GM12878 (cell line): ENCODE data around the gene COPE. TPM values are rescaled to one million over a fixed set of nuclear protein-coding genes. Genes with fewer than 3 reads are reported as not detected.

Experiments
- ATAC-seq: fragments of 200-7000 bp; cut with Tn5 transposase; 3 replicates; pipeline ENCODE4 v1.9.1; 2020; ENCODE audit warnings: mild to moderate bottlenecking, moderate library complexity
- BruUV-seq: library from RNA; stranded (reverse); fragments of 400-500 nt; replicated peaks from 2 replicates; lab custom pipeline; 2021; lab: Mats Ljungman, UMichigan
- CTCF ChIA-PET: fragments of 300-600 bp; sonication (Branson Sonifier 250); formaldehyde crosslinking; extraction: SDS; loops from one replicate; lab custom pipeline; 2021; ENCODE audit warnings: inconsistent platforms; lab: Yijun Ruan, JAX
- POLR2A ChIA-PET: fragments of 350-600 bp; formaldehyde crosslinking; extraction: SDS; loops from one replicate; lab custom pipeline; 2021; ENCODE audit warnings: inconsistent platforms; lab: Charles Lee
- RAD21 ChIA-PET: fragments of 300-600 bp; sonication (Branson Sonifier 250); formaldehyde crosslinking; loops from one replicate; lab custom pipeline; 2023; ENCODE audit warnings: antibody characterized with exemption; ENCODE audit not compliant: unreplicated experiment; lab: Charles Lee
- SMC1A ChIA-PET: fragments of 300-600 bp; sonication (Branson Sonifier 250); formaldehyde crosslinking; loops from one replicate; lab custom pipeline; 2023; ENCODE audit not compliant: unreplicated experiment, uncharacterized antibody; lab: Charles Lee
- DNase-seq: peaks from one replicate; pipeline ENCODE4 v3.0.0-alpha.2; 2011; ENCODE audit warnings: low read depth, low spot score
- FAIRE-seq: peaks from 3 replicates; lab custom pipeline; 2011; peaks lifted over from hg19 to GRCh38; lab: Jason Lieb, UNC
- H2AFZ ChIP-seq: 2 replicates; pipeline ENCODE4 v1.6.0; 2011; ENCODE audit warnings: low read depth, low read length, control low read depth; ENCODE audit not compliant: control insufficient read depth
- H3K27ac ChIP-seq: 2 replicates; pipeline ENCODE4 v1.5.1; 2011; ENCODE audit warnings: control low read depth; ENCODE audit not compliant: control insufficient read depth, insufficient read depth
- H3K27me3 ChIP-seq, 2 experiments: replicated peaks in 1 of 2; 2 replicates each; pipeline versions ENCODE4 v1.6.0 to v1.6.1; 2011; ENCODE audit warnings: low read length in 1 of 2; ENCODE audit not compliant: control insufficient read depth in 2 of 2, insufficient read depth in 2 of 2
- H3K36me3 ChIP-seq, 2 experiments: 2 replicates each; pipeline ENCODE4 v1.5.1; 2011; ENCODE audit warnings: low read length in 1 of 2; ENCODE audit not compliant: control insufficient read depth in 2 of 2, insufficient read depth in 2 of 2
- H3K4me1 ChIP-seq: 2 replicates; pipeline ENCODE4 v1.6.1; 2011; ENCODE audit warnings: mild to moderate bottlenecking, low read length, moderate library complexity, mixed read lengths; ENCODE audit not compliant: control insufficient read depth, insufficient read depth
- H3K4me2 ChIP-seq: 2 replicates; pipeline ENCODE4 v1.6.0; 2011; ENCODE audit warnings: control low read depth; ENCODE audit not compliant: control insufficient read depth, insufficient read depth
- H3K4me3 ChIP-seq: fragments of 200-600 bp; sonication (generic); 2 replicates; pipeline ENCODE4 v1.5.1; 2016
- H3K79me2 ChIP-seq: 2 replicates; pipeline ENCODE4 v1.6.0; 2011; ENCODE audit warnings: low read length; ENCODE audit not compliant: control insufficient read depth, insufficient read depth
- H3K9ac ChIP-seq: 2 replicates; pipeline ENCODE4 v1.8.0; 2011; ENCODE audit warnings: low read length, control low read depth, mixed read lengths; ENCODE audit not compliant: control insufficient read depth, insufficient read depth
- H3K9me3 ChIP-seq: replicated peaks from 3 replicates; pipeline ENCODE4 v1.5.1; 2011; ENCODE audit warnings: mild to moderate bottlenecking, low read length; ENCODE audit not compliant: control insufficient read depth, insufficient read depth
- H4K20me1 ChIP-seq: 2 replicates; pipeline ENCODE4 v1.6.0; 2011; ENCODE audit not compliant: control insufficient read depth, insufficient read depth
- HDAC6 ChIP-seq: fragments of 200-600 bp; sonication (generic); IDR thresholded peaks from one replicate; pipeline ENCODE4 v1.8.0; 2017; ENCODE audit warnings: antibody characterized with exemption; ENCODE audit not compliant: unreplicated experiment
- SKIL ChIP-seq: fragments of 450-650 bp; IDR thresholded peaks from 2 replicates; pipeline ENCODE4 v1.6.1; 2017; ENCODE audit warnings: mild to moderate bottlenecking, low read depth, inconsistent platforms; ENCODE audit not compliant: poor library complexity, severe bottlenecking
- WGBS: methylation state at CpG from one replicate; pipeline ENCODE4 v1.1.6; 2016; ENCODE audit warnings: low lambda C conversion rate; ENCODE audit not compliant: insufficient replicate concordance, insufficient coverage; ENCODE audit errors: missing lambda C conversion rate; 5-methylcytosine and 5-hydroxymethylcytosine counted together
- in situ Hi-C: fragments of 300-500 bp; cut with MboI; formaldehyde crosslinking; loops from 9 replicates; pipeline ENCODE4 v1.14.3; 2018; ENCODE audit warnings: mixed read lengths
- intact Hi-C: fragments of 100-400 bp; cut with micrococcal nuclease; formaldehyde crosslinking; loops from one replicate; pipeline ENCODE4 v1.14.2; 2022; ENCODE audit not compliant: unreplicated experiment
- polyA plus RNA-seq, 11 experiments: library from polyadenylated mRNA; depleted of rRNA in 4 of 11; unstranded in 6 of 11; stranded (reverse) in 5 of 11; fragments of >200 nt; fragmentation: Nextera tagmentation in 4 of 11; fragmentation: Illumina TruSeq in 1 of 11; extraction: Ambion mirVana in 4 of 11; extraction: Trizol in 1 of 11; gene quantifications; 1 replicate in 1 of 11; 2 replicates in 10 of 11; pipeline versions ENCODE4 v1.2.1 to v1.2.3, GENCODE V29; 2011 to 2016; ENCODE audit warnings: inconsistent platforms in 2 of 11, missing spikeins in 2 of 11, low read depth in 1 of 11
- total RNA-seq, 4 experiments: library from RNA; depleted of rRNA in 3 of 4; stranded (reverse); fragments of >200 nt in 3 of 4; fragmentation: Illumina TruSeq in 1 of 4; extraction: Trizol in 1 of 4; gene quantifications; 2 replicates each; pipeline versions ENCODE4 v1.2.1 to v1.2.3, GENCODE V29; 2013 to 2021
- TF ChIP-seq, protein P1 (sequence below), 3 experiments: IDR thresholded peaks in 2 of 3; conservative IDR thresholded peaks in 1 of 3; 2 replicates each; pipeline ENCODE4 v1.5.1; 2011; ENCODE audit warnings: low read depth in 3 of 3, low read length in 3 of 3, mild to moderate bottlenecking in 3 of 3, control low read depth in 2 of 3, moderate library complexity in 2 of 3, inconsistent platforms in 1 of 3, mixed read lengths in 1 of 3; ENCODE audit not compliant: control insufficient read depth in 2 of 3, insufficient read depth in 1 of 3; ENCODE audit errors: extremely low read depth in 1 of 3

COPE gene
- total and polyA plus RNA-seq, 10 of the 15 experiments (the other 5 are each of a cell fraction or from before 2014, with no cell fraction given), result 3.5 to 464 (median 222) TPM

GRCh38 chr19:18895038-18895823, 24.0 kb downstream of the COPE start:
- H2AFZ ChIP-seq, result no peak overlapping the region
- POLR2A ChIA-PET, result no interaction called here
- CTCF ChIA-PET, result no interaction called here

More at GRCh38 chr19:18895038-18895823, 24.0 kb downstream of the COPE start:
- whole genome bisulfite sequencing, result 4% methylated on average over 52 of the region's 72 CpGs
- TF ChIP-seq, protein P1, sequence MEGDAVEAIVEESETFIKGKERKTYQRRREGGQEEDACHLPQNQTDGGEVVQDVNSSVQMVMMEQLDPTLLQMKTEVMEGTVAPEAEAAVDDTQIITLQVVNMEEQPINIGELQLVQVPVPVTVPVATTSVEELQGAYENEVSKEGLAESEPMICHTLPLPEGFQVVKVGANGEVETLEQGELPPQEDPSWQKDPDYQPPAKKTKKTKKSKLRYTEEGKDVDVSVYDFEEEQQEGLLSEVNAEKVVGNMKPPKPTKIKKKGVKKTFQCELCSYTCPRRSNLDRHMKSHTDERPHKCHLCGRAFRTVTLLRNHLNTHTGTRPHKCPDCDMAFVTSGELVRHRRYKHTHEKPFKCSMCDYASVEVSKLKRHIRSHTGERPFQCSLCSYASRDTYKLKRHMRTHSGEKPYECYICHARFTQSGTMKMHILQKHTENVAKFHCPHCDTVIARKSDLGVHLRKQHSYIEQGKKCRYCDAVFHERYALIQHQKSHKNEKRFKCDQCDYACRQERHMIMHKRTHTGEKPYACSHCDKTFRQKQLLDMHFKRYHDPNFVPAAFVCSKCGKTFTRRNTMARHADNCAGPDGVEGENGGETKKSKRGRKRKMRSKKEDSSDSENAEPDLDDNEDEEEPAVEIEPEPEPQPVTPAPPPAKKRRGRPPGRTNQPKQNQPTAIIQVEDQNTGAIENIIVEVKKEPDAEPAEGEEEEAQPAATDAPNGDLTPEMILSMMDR (IDR thresholded peaks at IDR 0.05 in 2 of 3, conservative IDR thresholded peaks at IDR 0.05 in 1 of 3; ENCODE audit: control insufficient read depth in 2 of 3, extremely low read depth in 1 of 3, insufficient read depth in 1 of 3, low read depth in 3 of 3, low read length in 3 of 3), result peak in 1 of 3 experiments; percentile 14; a peak in 2 of 6 replicates
- TF ChIP-seq HDAC6, result peak; percentile 95
- TF ChIP-seq SKIL, result no peak
- H3K4me2 ChIP-seq, result 0 out of 2 replicates have a peak overlapping the region, but pooled peaks have one; percentile 17
- intact Hi-C loops (no loop called here), in situ Hi-C loops (no loop called here)
- DNase-seq, result no peak
- H3K27ac ChIP-seq, result no peak overlapping the region
- H3K9me3 ChIP-seq, result no peaks in the 10 kb centered on the region
- BruUV-seq, result no TSS peak
- H3K36me3 ChIP-seq, result peaks cover 0 to 4% of the 10 kb centered on the region in 2 experiments; a peak in 2 of 4 replicates
- H3K9ac ChIP-seq, result no peak overlapping the region
- no peak for FAIRE-seq
- ChIA-PET RAD21 (no interaction called here), SMC1A (no interaction called here)
- ATAC-seq, result peak; percentile 50
- H3K27me3 ChIP-seq, result peaks cover 4% of the 10 kb centered on the region in 2 experiments; a peak in 3 of 4 replicates
- no peaks in the 10 kb centered on the region for H4K20me1 ChIP-seq
- no peaks in the 10 kb centered on the region for H3K79me2 ChIP-seq
- no peak overlapping the region for H3K4me3 ChIP-seq
- no peaks in the 10 kb centered on the region for H3K4me1 ChIP-seq
